Peyer's patch (tissue), 4 donors: ENCODE measurements around the gene SLC6A6.

Experiments used
- CTCF ChIP-seq, 6 experiments: fragments of 450-650 bp in 4 of 6; fragments of 200-600 bp in 2 of 6; sonication (generic) in 1 of 6; IDR thresholded peaks; one replicate each; pipeline ENCODE4 v1.5.1; 2017 to 2019; ENCODE audit warnings: antibody characterized with exemption in 6 of 6, mild to moderate bottlenecking in 3 of 6, moderate library complexity in 1 of 6
- POLR2A ChIP-seq, 2 donors: fragments of 450-650 bp; IDR thresholded peaks; one replicate each; pipeline ENCODE4 v1.5.1; 2017; ENCODE audit warnings: antibody characterized with exemption in 2 of 2, mild to moderate bottlenecking in 2 of 2, moderate library complexity in 2 of 2

- TF ChIP-seq CTCF (IDR thresholded peaks at IDR 0.05) (no peak), POLR2A (IDR thresholded peaks at IDR 0.05) (no peak)
These were observed 103.5 kb downstream of the SLC6A6 start for GRCh38 chr3:14505803-14506500.
